ENCODE results near the gene KIF26B.
"Not testable (repeated sequence)": the region's sequence is repeated elsewhere in the genome, so short reads cannot be mapped to it uniquely, and the experiment has no call there.

KIF26B gene

DNA sequence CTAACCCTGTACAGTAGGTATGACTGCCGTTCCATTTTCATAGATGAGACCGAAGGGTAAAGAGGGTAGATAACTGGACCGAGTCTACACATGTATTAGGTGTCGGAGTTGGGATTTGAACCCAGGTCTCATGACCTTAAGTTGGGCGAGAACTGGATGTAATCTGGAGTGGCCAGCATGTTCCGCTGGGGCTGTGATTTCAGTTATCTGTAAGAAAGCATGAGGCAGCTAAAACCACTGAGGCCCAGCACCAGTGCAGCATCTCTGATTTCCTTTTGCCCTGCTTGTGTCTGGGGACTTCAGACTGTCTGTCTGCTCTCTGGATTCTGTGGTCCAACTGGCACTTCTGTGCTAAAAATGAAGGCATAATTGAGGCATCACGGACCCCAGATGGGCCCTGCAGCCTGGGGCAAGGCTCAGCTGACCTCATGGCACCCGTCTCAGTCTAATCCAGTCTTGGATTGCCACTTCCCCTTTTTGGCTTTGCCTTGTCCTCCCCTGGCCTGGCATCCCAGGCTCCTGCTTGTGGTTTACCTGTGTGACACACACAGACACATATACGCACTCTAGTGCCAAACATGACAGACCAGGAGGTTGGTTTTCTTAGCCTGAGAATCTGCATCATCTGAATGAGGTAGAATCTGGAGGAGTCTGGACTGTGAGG lies 180.2 kb downstream of the KIF26B start:
- Histone ChIP-seq H3K4me1 (ENCODE audit: insufficient read depth, low read length) (no peaks in the 10 kb centered on the region), H3K4me2 (ENCODE audit: insufficient read depth, low read length) (no peak overlapping the region), H3K36me3 (ENCODE audit: insufficient read depth, low read length) (no peaks in the 10 kb centered on the region), H3K27me3 (ENCODE audit: insufficient read depth, low read length, poor library complexity) (no peaks in the 10 kb centered on the region), H3K9ac (ENCODE audit: low read depth, low read length) (no peak overlapping the region), H3K79me2 (ENCODE audit: insufficient read depth, low read length) (no peaks in the 10 kb centered on the region), H3K27ac (ENCODE audit: low read length) (no peak overlapping the region), H4K20me1 (ENCODE audit: insufficient read depth, low read length) (no peaks in the 10 kb centered on the region), H3K4me3 (ENCODE audit: low read depth in 1 of 2, low read length in 2 of 2) (no peak overlapping the region), H2AFZ (ENCODE audit: low read depth, low read length) (no peak overlapping the region), H3K9me3 (ENCODE audit: insufficient read depth, low read length, severe bottlenecking) (no peaks in the 10 kb centered on the region)
- TF ChIP-seq EZH2 (IDR thresholded peaks at IDR 0.05; ENCODE audit: borderline replicate concordance, low read depth, low read length, severe bottlenecking) (no peak), CTCF (IDR thresholded peaks at IDR 0.05; ENCODE audit: borderline replicate concordance, extremely low read depth, low read length, poor library complexity, severe bottlenecking) (no peak)
- ATAC-seq (ENCODE audit: insufficient read depth, low read depth) = no peak
- DNase-seq = no peak

- H4K20me1 ChIP-seq (ENCODE audit: insufficient read depth, low read length); H3K36me3 ChIP-seq (ENCODE audit: insufficient read depth, low read length); H3K9me3 ChIP-seq (ENCODE audit: insufficient read depth, low read length, severe bottlenecking); H3K27ac ChIP-seq (ENCODE audit: low read length); H3K4me2 ChIP-seq (ENCODE audit: insufficient read depth, low read length); H3K79me2 ChIP-seq (ENCODE audit: insufficient read depth, low read length); H3K9ac ChIP-seq (ENCODE audit: low read depth, low read length); H3K27me3 ChIP-seq (ENCODE audit: insufficient read depth, low read length, poor library complexity); DNase-seq; H2AFZ ChIP-seq (ENCODE audit: low read depth, low read length); H3K4me3 ChIP-seq (ENCODE audit: low read depth in 1 of 2, low read length in 2 of 2); H3K4me1 ChIP-seq (ENCODE audit: insufficient read depth, low read length); ATAC-seq (ENCODE audit: insufficient read depth, low read depth): not testable (repeated sequence)
Observed at GRCh38 chr1:245335684-245336083, 180.9 kb downstream of the KIF26B start.

- Histone ChIP-seq H3K27ac (ENCODE audit: low read length) (no peak overlapping the region), H3K79me2 (ENCODE audit: insufficient read depth, low read length) (no peaks in the 10 kb centered on the region), H3K9me3 (ENCODE audit: insufficient read depth, low read length, severe bottlenecking) (no peaks in the 10 kb centered on the region), H3K9ac (ENCODE audit: low read depth, low read length) (no peak overlapping the region), H2AFZ (ENCODE audit: low read depth, low read length) (no peak overlapping the region), H3K4me3 (ENCODE audit: low read depth in 1 of 2, low read length in 2 of 2) (no peak overlapping the region), H3K4me1 (ENCODE audit: insufficient read depth, low read length) (no peaks in the 10 kb centered on the region), H3K4me2 (ENCODE audit: insufficient read depth, low read length) (no peak overlapping the region), H4K20me1 (ENCODE audit: insufficient read depth, low read length) (no peaks in the 10 kb centered on the region), H3K27me3 (ENCODE audit: insufficient read depth, low read length, poor library complexity) (no peaks in the 10 kb centered on the region), H3K36me3 (ENCODE audit: insufficient read depth, low read length) (no peaks in the 10 kb centered on the region)
- ATAC-seq (ENCODE audit: insufficient read depth, low read depth) = 0 out of 3 replicates have a peak, but pooled peaks have one; percentile 9
- DNase-seq = no peak
- TF ChIP-seq CTCF (IDR thresholded peaks at IDR 0.05; ENCODE audit: borderline replicate concordance, extremely low read depth, low read length, poor library complexity, severe bottlenecking) (no peak), EZH2 (IDR thresholded peaks at IDR 0.05; ENCODE audit: borderline replicate concordance, low read depth, low read length, severe bottlenecking) (no peak)
Observed at GRCh38 chr1:245336149-245336983, 181.6 kb downstream of the KIF26B start.

GRCh38 chr1:245336984-245337355 lies 182.2 kb downstream of the KIF26B start:
- not testable (repeated sequence) for H3K9me3 ChIP-seq (ENCODE audit: insufficient read depth, low read length, severe bottlenecking); H3K79me2 ChIP-seq (ENCODE audit: insufficient read depth, low read length); H3K27me3 ChIP-seq (ENCODE audit: insufficient read depth, low read length, poor library complexity); DNase-seq; H4K20me1 ChIP-seq (ENCODE audit: insufficient read depth, low read length); H3K4me3 ChIP-seq (ENCODE audit: low read depth in 1 of 2, low read length in 2 of 2); ATAC-seq (ENCODE audit: insufficient read depth, low read depth); H3K4me1 ChIP-seq (ENCODE audit: insufficient read depth, low read length); H2AFZ ChIP-seq (ENCODE audit: low read depth, low read length); H3K27ac ChIP-seq (ENCODE audit: low read length); H3K9ac ChIP-seq (ENCODE audit: low read depth, low read length); H3K36me3 ChIP-seq (ENCODE audit: insufficient read depth, low read length); H3K4me2 ChIP-seq (ENCODE audit: insufficient read depth, low read length)

Data from DND-41 (cell line).